IPS DF 6.9 (cell line): ENCODE data around the gene CCDC18.
"Not testable (repeated sequence)": the region's sequence is repeated elsewhere in the genome, so short reads cannot be mapped to it uniquely, and the experiment has no call there.

ENCODE experiments used
- DNase-seq: peaks from one replicate; pipeline ENCODE4 v3.0.0-alpha.2; 2013; ENCODE audit warnings: low read depth, low spot score
- H3K27ac ChIP-seq: one replicate; pipeline ENCODE4 v1.5.1; 2013; ENCODE audit warnings: low read length, control low read depth
- H3K27me3 ChIP-seq: 2 replicates; pipeline ENCODE4 v1.6.1; 2013; ENCODE audit warnings: mild to moderate bottlenecking, low read length; ENCODE audit not compliant: control insufficient read depth, insufficient read depth
- H3K36me3 ChIP-seq: 2 replicates; pipeline ENCODE4 v1.6.1; 2013; ENCODE audit warnings: low read length; ENCODE audit not compliant: control insufficient read depth, insufficient read depth
- H3K4me1 ChIP-seq: 2 replicates; pipeline ENCODE4 v1.6.1; 2013; ENCODE audit warnings: low read length; ENCODE audit not compliant: control insufficient read depth, insufficient read depth
- H3K4me3 ChIP-seq: 2 replicates; pipeline ENCODE4 v1.5.1; 2013; ENCODE audit warnings: mild to moderate bottlenecking, low read length
- H3K9me3 ChIP-seq: 2 replicates; pipeline ENCODE4 v1.6.1; 2013; ENCODE audit warnings: low read length, inconsistent platforms; ENCODE audit not compliant: control insufficient read depth, insufficient read depth
- WGBS: extraction: QIAGEN DNeasy Blood & Tissue Kit; methylation state at CpG from one replicate; pipeline ENCODE4 v1.1.7; 2013; ENCODE audit warnings: mixed read lengths, missing lambda C conversion rate; ENCODE audit not compliant: insufficient read length, insufficient coverage; 5-methylcytosine and 5-hydroxymethylcytosine counted together

Gene CCDC18

DNA sequence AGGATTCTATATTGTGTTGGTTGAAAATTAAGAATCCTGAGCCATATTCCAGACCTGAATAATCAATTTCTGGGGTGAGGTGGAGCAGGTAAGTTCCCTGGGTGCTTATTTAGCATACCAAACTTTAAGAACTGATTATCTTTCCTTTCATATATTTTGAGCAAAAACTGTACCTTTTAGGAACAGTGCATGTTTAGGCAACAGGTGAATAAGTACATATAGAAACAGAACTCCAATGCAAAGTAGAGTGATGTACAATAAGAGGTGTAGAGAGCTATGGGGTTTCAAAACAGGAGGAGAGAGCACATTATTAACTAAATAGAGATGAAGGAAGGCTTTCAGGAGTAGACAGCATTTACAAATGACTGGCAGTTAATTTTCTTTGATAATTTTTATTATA is 29.1 kb upstream of the CCDC18 start:
- H3K4me3 ChIP-seq = no peak overlapping the region
- no peak for DNase-seq
- H3K36me3 ChIP-seq = no peaks in the 10 kb centered on the region; the same call in 1 of the 2 replicates
- H3K9me3 ChIP-seq = no peaks in the 10 kb centered on the region
- no peaks in the 10 kb centered on the region for H3K4me1 ChIP-seq
- no peaks in the 10 kb centered on the region for H3K27me3 ChIP-seq
- H3K27ac ChIP-seq = no peak overlapping the region

DNA sequence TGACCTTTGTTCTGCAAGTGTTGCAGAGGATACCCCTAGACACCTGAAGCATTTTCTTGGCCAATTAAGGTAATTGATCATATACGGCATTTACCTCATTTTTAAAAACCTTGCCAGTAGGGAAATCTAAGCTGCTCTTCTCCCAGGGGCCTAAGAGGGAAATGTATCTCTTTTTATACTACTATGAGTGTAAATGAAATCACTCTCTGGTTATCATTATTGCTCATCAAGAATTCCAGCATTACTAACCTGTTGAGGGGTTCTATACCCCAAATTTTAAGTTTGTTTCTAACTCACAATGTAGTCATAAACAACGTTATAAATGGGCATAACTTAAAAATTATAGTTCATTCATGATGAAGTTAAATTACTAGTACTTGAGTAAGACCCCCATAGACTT is 27.7 kb upstream of the CCDC18 start:
- Histone ChIP-seq H3K36me3 (no peaks in the 10 kb centered on the region; the same call in 1 of the 2 replicates), H3K27ac (no peak overlapping the region), H3K27me3 (no peaks in the 10 kb centered on the region), H3K9me3 (no peaks in the 10 kb centered on the region), H3K4me3 (no peak overlapping the region), H3K4me1 (no peaks in the 10 kb centered on the region)
- WGBS = no CpG with 5 or more reads among the region's 2 CpGs
- DNase-seq = no peak

DNA sequence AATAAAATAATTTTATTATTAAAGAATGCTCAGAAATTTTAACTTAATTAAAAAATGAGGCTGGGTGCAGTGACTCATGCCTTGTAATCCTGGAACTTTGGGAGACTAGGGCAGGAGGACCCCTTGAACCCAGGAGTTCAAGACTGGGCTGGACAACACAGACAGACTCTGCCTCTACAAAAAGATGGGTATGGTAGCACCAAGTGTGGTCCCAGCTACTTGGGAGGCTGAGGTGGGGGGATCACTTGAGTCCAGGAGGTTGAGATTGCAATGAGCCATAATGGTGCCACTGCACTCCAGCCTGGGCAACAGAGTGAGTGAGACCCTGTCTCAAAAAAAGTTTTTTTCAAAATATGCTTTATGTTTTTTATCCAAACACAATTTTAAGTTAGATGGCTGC is 25.6 kb upstream of the CCDC18 start:
- H3K4me1 ChIP-seq = no peaks in the 10 kb centered on the region

DNA sequence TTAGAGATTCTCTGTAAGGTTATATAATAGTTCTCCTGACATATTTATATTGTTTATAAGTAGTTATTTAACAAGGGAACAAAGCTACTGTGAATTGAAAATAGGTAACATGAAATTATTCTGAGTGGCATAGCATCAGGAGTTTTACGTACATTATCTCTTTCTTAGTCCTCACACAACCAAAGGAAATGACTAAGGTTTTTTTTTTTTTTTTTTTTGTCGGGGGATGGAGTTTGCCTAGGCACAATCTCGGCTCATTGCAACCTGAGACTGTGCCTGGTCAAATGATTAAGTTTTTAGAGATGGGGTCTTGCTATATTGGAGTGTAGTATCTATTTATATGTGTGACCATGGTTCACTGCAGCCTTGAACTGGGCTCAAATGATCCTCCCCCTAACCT is 25.2 kb upstream of the CCDC18 start:
- Histone ChIP-seq H3K27me3 (no peaks in the 10 kb centered on the region), H3K4me1 (no peaks in the 10 kb centered on the region), H3K9me3 (no peaks in the 10 kb centered on the region), H3K27ac (no peak overlapping the region), H3K36me3 (no peaks in the 10 kb centered on the region), H3K4me3 (no peak overlapping the region)
- no CpG with 5 or more reads among the region's 3 CpGs for WGBS
- DNase-seq = no peak

More for the DNA sequence above, 25.6 kb upstream of the CCDC18 start:
- H3K36me3 ChIP-seq = no peaks in the 10 kb centered on the region
- no peaks in the 10 kb centered on the region for H3K9me3 ChIP-seq
- H3K27me3 ChIP-seq = no peaks in the 10 kb centered on the region
- no peak for DNase-seq
- H3K27ac ChIP-seq = no peak overlapping the region
- H3K4me3 ChIP-seq = no peak overlapping the region

DNA sequence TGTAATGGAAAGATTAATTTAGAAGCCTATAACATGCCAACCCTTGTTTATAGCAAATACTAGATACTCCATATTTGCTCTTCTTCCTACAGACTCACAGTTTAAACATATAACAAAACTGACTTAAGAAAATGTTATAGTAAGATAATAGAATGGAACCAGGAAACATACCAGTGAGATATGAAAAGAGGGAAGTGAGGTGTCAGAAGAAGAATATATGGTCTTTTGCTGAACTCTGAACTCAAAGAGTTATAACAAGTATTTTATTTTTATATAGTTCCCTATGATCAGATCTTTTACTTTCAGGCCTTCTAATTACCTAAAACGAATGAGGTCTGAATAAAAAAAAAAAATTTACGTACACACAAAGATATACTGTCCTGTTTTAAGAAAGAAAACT is 21.2 kb upstream of the CCDC18 start:
- Histone ChIP-seq H3K27ac (no peak overlapping the region), H3K36me3 (no peaks in the 10 kb centered on the region), H3K27me3 (no peaks in the 10 kb centered on the region), H3K4me3 (no peak overlapping the region), H3K9me3 (no peaks in the 10 kb centered on the region), H3K4me1 (no peaks in the 10 kb centered on the region)
- no CpG with 5 or more reads among the region's 2 CpGs for WGBS
- no peak for DNase-seq

DNA sequence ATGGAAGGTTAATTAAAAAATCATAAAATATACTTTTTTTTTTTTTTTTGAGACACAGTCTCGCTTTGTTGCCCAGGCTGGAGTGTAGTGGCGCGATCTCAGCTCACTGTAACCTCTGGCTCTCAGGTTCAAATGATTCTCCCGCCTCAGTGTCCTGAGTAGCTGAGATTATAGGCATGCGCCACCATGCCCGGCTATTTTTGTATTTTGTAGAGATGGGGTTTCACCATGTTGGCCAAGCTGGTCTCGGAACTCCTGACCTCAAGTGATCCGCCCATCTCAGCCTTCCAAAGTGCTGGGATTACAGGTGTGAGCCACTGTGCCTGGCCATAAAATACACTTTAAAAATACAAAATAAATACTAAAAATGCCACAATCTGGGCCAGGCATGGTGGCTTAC is 17.2 kb upstream of the CCDC18 start:
- not testable (repeated sequence) for H3K27ac ChIP-seq, DNase-seq, H3K9me3 ChIP-seq, H3K4me3 ChIP-seq, H3K36me3 ChIP-seq, H3K27me3 ChIP-seq, H3K4me1 ChIP-seq
- no CpG with 5 or more reads among the region's 8 CpGs for WGBS

DNA sequence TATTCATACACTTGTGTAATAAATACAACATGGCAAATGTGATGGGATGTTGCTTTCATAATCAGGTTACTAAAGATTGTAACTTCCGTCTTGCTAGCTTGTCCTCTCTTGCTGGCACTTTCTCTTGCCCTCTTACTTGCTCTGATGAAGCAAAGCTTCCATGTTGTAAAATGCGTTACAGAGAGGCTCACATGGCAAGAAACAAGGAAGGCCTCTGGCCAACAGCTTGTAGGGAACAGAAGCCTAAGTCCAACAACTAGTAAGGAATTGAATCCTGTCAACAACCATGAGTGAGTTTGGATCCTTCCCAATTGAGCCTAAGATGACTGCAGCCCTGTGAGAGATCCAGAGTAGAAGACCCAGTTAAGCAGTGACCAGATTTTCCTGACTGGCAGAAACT is 15.7 kb upstream of the CCDC18 start:
- Histone ChIP-seq H3K36me3 (no peaks in the 10 kb centered on the region), H3K4me1 (no peaks in the 10 kb centered on the region)

DNA sequence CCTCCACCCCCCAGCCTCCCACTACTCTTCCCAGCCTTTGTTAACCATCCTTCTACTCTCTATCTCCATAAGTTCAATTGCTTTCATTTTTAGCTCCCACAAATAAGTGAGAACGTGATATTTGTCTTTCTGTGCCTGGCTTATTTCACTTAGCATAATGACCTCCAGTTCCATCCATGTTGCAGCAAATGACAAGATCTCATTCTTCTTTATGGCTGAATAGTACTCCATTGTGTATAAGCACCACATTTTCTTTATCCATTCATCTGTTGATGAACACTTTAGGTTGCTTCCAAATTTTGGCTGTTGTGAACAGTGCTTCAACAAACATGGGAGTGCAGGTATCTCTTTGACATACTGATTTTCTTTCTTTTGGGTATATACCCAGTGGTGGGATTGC is 14.6 kb upstream of the CCDC18 start:
- not testable (repeated sequence) for H3K4me1 ChIP-seq, H3K27me3 ChIP-seq, H3K4me3 ChIP-seq, DNase-seq, H3K36me3 ChIP-seq, H3K9me3 ChIP-seq, H3K27ac ChIP-seq
- WGBS = no CpG with 5 or more reads among the region's 1 CpG

More for the DNA sequence above, 15.7 kb upstream of the CCDC18 start:
- H3K4me3 ChIP-seq = no peak overlapping the region
- no peaks in the 10 kb centered on the region for H3K9me3 ChIP-seq
- no peaks in the 10 kb centered on the region for H3K27me3 ChIP-seq
- DNase-seq = no peak
- no CpG with 5 or more reads among the region's 2 CpGs for WGBS
- no peak overlapping the region for H3K27ac ChIP-seq

DNA sequence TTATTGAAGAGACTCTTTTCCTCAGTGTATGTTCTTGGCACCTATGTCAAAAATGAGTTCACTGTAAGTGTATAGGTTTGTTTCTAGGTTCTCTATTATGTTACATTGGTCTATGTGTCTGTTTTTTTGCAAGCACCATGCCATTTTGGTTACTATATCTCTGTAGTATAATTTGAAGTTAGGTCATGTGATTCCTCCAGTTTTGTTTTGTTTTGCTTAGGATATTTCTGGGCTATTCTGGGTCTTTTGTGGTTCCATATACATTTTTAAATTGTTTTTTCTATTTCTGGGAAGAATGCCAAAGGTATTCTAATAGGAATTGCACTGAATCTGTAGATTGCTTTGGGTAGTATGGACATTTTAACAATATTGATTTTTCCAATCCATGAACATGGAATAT is 13.5 kb upstream of the CCDC18 start:
- no peak overlapping the region for H3K4me3 ChIP-seq
- DNase-seq = no peak
- H3K36me3 ChIP-seq = no peaks in the 10 kb centered on the region
- H3K27me3 ChIP-seq = no peaks in the 10 kb centered on the region
- no peaks in the 10 kb centered on the region for H3K4me1 ChIP-seq
- no peaks in the 10 kb centered on the region for H3K9me3 ChIP-seq
- H3K27ac ChIP-seq = no peak overlapping the region

DNA sequence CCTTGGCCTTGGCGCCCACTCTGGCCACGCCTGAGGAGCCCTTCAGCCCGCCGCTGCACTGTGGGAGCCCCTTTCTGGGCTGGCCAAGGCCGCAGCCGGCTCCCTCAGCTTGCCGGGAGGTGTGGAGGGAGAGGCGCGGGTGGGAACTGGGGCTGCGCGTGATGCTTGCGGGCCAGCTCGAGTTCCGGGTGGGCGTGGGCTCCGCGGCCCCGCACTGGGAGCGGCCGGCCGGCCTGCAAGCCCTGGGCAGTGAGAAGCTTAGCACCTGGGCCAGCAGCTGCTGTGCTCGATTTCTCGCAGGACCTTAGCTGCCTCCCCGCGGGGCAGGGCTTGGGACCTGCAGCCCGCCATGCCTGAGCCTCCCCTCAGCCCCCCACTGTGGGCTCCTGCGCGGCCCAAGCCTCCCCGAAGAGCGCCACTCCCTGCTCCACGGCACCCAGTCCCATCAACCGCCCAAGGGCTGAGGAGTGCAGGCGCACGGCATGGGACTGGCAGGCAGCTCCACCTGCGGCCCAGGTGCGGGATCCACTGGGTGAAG is 10.3 kb upstream of the CCDC18 start:
- not testable (repeated sequence) for DNase-seq, H3K27me3 ChIP-seq, H3K4me3 ChIP-seq, H3K9me3 ChIP-seq, H3K27ac ChIP-seq, H3K4me1 ChIP-seq, H3K36me3 ChIP-seq
- WGBS = no CpG with 5 or more reads among the region's 36 CpGs

DNA sequence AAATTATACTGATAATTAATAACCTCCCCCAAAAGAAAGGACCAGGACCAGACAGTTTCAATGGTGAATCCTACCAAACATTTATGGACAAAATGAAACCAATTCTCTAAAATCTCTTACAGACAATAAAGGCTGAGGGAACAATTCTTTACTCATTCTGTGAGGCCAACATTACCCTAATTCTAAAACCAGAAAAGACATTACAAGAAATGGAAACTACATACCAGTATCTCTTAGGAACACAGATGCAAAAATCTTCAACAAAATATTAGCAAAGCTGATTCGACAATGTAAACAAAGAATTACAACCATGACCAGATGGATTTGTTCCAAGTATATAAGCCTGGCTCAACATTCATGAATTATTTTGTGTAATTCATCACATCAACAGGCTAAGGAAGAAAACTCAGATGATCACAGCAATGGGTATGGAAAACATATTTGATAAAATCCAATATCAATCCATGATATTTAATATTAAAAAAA is 8.9 kb upstream of the CCDC18 start:
- Histone ChIP-seq H3K27me3 (no peaks in the 10 kb centered on the region), H3K4me3 (no peak overlapping the region), H3K27ac (no peak overlapping the region), H3K9me3 (no peaks in the 10 kb centered on the region), H3K4me1 (no peaks in the 10 kb centered on the region), H3K36me3 (no peaks in the 10 kb centered on the region)
- no CpG with 5 or more reads among the region's 1 CpG for WGBS
- no peak for DNase-seq
